GM23338 (cell line): ENCODE data around the gene BEND7.
"Not testable (repeated sequence)": the region's sequence is repeated elsewhere in the genome, so short reads cannot be mapped to it uniquely, and the experiment has no call there.

ENCODE experiments used
- CREB1 ChIP-seq: fragments of 250-450 bp; sonication (Bioruptor Pico); IDR thresholded peaks from 2 replicates; pipeline ENCODE4 v1.5.0; 2020; ENCODE audit warnings: low read depth, mild to moderate bottlenecking, moderate library complexity
- EZH2 ChIP-seq: fragments of 200-600 bp; sonication (generic); IDR thresholded peaks from one replicate; pipeline ENCODE4 v1.8.0; 2017; ENCODE audit warnings: antibody characterized with exemption, mild to moderate bottlenecking, low read depth; ENCODE audit not compliant: unreplicated experiment
- EZH2phosphoT487 ChIP-seq: fragments of 200-600 bp; sonication (generic); IDR thresholded peaks from one replicate; pipeline ENCODE4 v1.8.1; 2018; ENCODE audit warnings: antibody characterized with exemption; ENCODE audit not compliant: unreplicated experiment
- JUNB ChIP-seq: IDR thresholded peaks from one replicate; pipeline ENCODE4 v1.6.1; 2016; ENCODE audit warnings: antibody characterized with exemption; ENCODE audit not compliant: unreplicated experiment
- NANOG ChIP-seq: IDR thresholded peaks from 2 replicates; pipeline ENCODE4 v1.6.1; 2016; ENCODE audit warnings: antibody characterized with exemption, borderline replicate concordance
- POLR2AphosphoS5 ChIP-seq: IDR thresholded peaks from 2 replicates; pipeline ENCODE4 v1.6.1; 2016; ENCODE audit warnings: antibody characterized with exemption, low read depth
- STAT1 ChIP-seq: IDR thresholded peaks from one replicate; pipeline ENCODE4 v1.6.1; 2016; ENCODE audit warnings: antibody characterized with exemption; ENCODE audit not compliant: unreplicated experiment
- ZNF331 ChIP-seq: fragments of 250-450 bp; sonication (Bioruptor Pico); IDR thresholded peaks from 2 replicates; pipeline ENCODE4 v1.5.0; 2020; ENCODE audit warnings: low read depth, mild to moderate bottlenecking, moderate library complexity
- TF ChIP-seq, protein P1 (sequence below), 2 experiments: fragments of 200-600 bp in 1 of 2; sonication (generic) in 1 of 2; conservative IDR thresholded peaks; 2 replicates each; pipeline versions ENCODE4 v1.5.1 to v1.6.1; 2016 to 2017; ENCODE audit warnings: antibody characterized with exemption in 2 of 2, low read depth in 2 of 2, mild to moderate bottlenecking in 2 of 2, moderate library complexity in 1 of 2
- TF ChIP-seq, protein P2 (sequence below): IDR thresholded peaks from one replicate; pipeline ENCODE4 v1.6.1; 2018; ENCODE audit warnings: antibody characterized with exemption; ENCODE audit not compliant: unreplicated experiment

GRCh38 chr10:13427943-13428342, 100.9 kb downstream of the BEND7 start:
- not testable (repeated sequence) for TF ChIP-seq EZH2; JUNB; EZH2phosphoT487; ZNF331; STAT1; CREB1 (CRISPR knock-in tag); NANOG; POLR2AphosphoS5
- TF ChIP-seq, protein P1, sequence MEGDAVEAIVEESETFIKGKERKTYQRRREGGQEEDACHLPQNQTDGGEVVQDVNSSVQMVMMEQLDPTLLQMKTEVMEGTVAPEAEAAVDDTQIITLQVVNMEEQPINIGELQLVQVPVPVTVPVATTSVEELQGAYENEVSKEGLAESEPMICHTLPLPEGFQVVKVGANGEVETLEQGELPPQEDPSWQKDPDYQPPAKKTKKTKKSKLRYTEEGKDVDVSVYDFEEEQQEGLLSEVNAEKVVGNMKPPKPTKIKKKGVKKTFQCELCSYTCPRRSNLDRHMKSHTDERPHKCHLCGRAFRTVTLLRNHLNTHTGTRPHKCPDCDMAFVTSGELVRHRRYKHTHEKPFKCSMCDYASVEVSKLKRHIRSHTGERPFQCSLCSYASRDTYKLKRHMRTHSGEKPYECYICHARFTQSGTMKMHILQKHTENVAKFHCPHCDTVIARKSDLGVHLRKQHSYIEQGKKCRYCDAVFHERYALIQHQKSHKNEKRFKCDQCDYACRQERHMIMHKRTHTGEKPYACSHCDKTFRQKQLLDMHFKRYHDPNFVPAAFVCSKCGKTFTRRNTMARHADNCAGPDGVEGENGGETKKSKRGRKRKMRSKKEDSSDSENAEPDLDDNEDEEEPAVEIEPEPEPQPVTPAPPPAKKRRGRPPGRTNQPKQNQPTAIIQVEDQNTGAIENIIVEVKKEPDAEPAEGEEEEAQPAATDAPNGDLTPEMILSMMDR (conservative IDR thresholded peaks at IDR 0.05; ENCODE audit: low read depth in 2 of 2): not testable (repeated sequence)
- TF ChIP-seq, protein P2, sequence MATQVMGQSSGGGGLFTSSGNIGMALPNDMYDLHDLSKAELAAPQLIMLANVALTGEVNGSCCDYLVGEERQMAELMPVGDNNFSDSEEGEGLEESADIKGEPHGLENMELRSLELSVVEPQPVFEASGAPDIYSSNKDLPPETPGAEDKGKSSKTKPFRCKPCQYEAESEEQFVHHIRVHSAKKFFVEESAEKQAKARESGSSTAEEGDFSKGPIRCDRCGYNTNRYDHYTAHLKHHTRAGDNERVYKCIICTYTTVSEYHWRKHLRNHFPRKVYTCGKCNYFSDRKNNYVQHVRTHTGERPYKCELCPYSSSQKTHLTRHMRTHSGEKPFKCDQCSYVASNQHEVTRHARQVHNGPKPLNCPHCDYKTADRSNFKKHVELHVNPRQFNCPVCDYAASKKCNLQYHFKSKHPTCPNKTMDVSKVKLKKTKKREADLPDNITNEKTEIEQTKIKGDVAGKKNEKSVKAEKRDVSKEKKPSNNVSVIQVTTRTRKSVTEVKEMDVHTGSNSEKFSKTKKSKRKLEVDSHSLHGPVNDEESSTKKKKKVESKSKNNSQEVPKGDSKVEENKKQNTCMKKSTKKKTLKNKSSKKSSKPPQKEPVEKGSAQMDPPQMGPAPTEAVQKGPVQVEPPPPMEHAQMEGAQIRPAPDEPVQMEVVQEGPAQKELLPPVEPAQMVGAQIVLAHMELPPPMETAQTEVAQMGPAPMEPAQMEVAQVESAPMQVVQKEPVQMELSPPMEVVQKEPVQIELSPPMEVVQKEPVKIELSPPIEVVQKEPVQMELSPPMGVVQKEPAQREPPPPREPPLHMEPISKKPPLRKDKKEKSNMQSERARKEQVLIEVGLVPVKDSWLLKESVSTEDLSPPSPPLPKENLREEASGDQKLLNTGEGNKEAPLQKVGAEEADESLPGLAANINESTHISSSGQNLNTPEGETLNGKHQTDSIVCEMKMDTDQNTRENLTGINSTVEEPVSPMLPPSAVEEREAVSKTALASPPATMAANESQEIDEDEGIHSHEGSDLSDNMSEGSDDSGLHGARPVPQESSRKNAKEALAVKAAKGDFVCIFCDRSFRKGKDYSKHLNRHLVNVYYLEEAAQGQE: not testable (repeated sequence)
